Activated CD4-positive, alpha-beta T cell treated with anti-CD3 and anti-CD28 coated beads for 24 hours (primary cell): Measurements from ENCODE around the gene PDGFB.

ENCODE experiments used
- DNase-seq, 2 donors: peaks; one replicate each; pipeline ENCODE4 v3.0.0-alpha.2; 2020; ENCODE audit warnings: low read depth in 2 of 2

Gene PDGFB

GRCh38 chr22:39176143-39176713 lies 68.6 kb downstream of the PDGFB start:
- no peak for DNase-seq

- DNase-seq, result no peak
These were observed 69.2 kb downstream of the PDGFB start for GRCh38 chr22:39175353-39176142.

GRCh38 chr22:39174498-39175352 lies 70.1 kb downstream of the PDGFB start:
- peak in 1 of 2 donors; percentile 29 for DNase-seq

GRCh38 chr22:39173787-39174497 lies 70.8 kb downstream of the PDGFB start:
- DNase-seq, result no peak
